Mesendoderm (in vitro differentiated cells): ENCODE measurements around the gene RHOV.
A peak's percentile ranks its signal among the peaks of the same experiment; 100 is the strongest.

Source experiments
- DNase-seq: peaks from one replicate; pipeline ENCODE4 v3.0.0; 2013
- H2AK5ac ChIP-seq: 2 replicates; pipeline ENCODE4 v1.6.1; 2013; ENCODE audit warnings: low read length, inconsistent platforms
- H2BK120ac ChIP-seq: 2 replicates; pipeline ENCODE4 v1.6.1; 2013; ENCODE audit warnings: low read depth, mild to moderate bottlenecking, low read length, moderate library complexity, mixed read lengths
- H2BK15ac ChIP-seq: replicated peaks from 2 replicates; pipeline ENCODE4 v1.6.1; 2013; ENCODE audit warnings: low read depth, mild to moderate bottlenecking, moderate library complexity
- H2BK5ac ChIP-seq: 2 replicates; pipeline ENCODE4 v1.6.1; 2013; ENCODE audit warnings: low read length, inconsistent platforms
- H3K18ac ChIP-seq: 2 replicates; pipeline ENCODE4 v1.6.1; 2013; ENCODE audit warnings: mild to moderate bottlenecking, low read length, mixed read lengths
- H3K23ac ChIP-seq: one replicate; pipeline ENCODE4 v1.6.1; 2013; ENCODE audit warnings: low read length
- H3K27ac ChIP-seq: 2 replicates; pipeline ENCODE4 v1.5.1; 2013; ENCODE audit warnings: low read depth, mild to moderate bottlenecking, inconsistent platforms, low read length, moderate library complexity
- H3K27me3 ChIP-seq: 2 replicates; pipeline ENCODE4 v1.6.1; 2013; ENCODE audit warnings: low read length, control low read depth, mild to moderate bottlenecking, inconsistent platforms; ENCODE audit not compliant: insufficient read depth, poor library complexity
- H3K36me3 ChIP-seq: 2 replicates; pipeline ENCODE4 v1.6.1; 2013; ENCODE audit warnings: low read length, inconsistent platforms; ENCODE audit not compliant: control insufficient read depth, insufficient read depth
- H3K4ac ChIP-seq: one replicate; pipeline ENCODE4 v1.6.1; 2013; ENCODE audit warnings: low read depth, mild to moderate bottlenecking, low read length, moderate library complexity
- H3K4me1 ChIP-seq: 2 replicates; pipeline ENCODE4 v1.6.1; 2013; ENCODE audit warnings: low read depth, low read length, inconsistent platforms; ENCODE audit not compliant: control insufficient read depth
- H3K4me2 ChIP-seq: 2 replicates; pipeline ENCODE4 v1.6.1; 2013; ENCODE audit warnings: low read length
- H3K4me3 ChIP-seq: 2 replicates; pipeline ENCODE4 v1.5.1; 2013; ENCODE audit warnings: mild to moderate bottlenecking, low read length
- H3K56ac ChIP-seq: one replicate; pipeline ENCODE4 v1.6.1; 2013; ENCODE audit warnings: low read length
- H3K79me1 ChIP-seq: 2 replicates; pipeline ENCODE4 v1.6.1; 2013; ENCODE audit warnings: low read length, inconsistent platforms
- H3K79me2 ChIP-seq: 2 replicates; pipeline ENCODE4 v1.6.1; 2013; ENCODE audit warnings: mild to moderate bottlenecking, low read length; ENCODE audit not compliant: control insufficient read depth, insufficient read depth
- H3K9ac ChIP-seq: 2 replicates; pipeline ENCODE4 v1.6.1; 2013; ENCODE audit warnings: low read length, inconsistent platforms
- H4K5ac ChIP-seq: one replicate; pipeline ENCODE4 v1.6.1; 2013; ENCODE audit warnings: low read length
- H4K8ac ChIP-seq: one replicate; pipeline ENCODE4 v1.6.1; 2013; ENCODE audit warnings: low read depth, mild to moderate bottlenecking, control low read depth, low read length, moderate library complexity
- WGBS: extraction: QIAGEN DNeasy Blood & Tissue Kit; methylation state at CpG from one replicate; pipeline ENCODE4 v1.1.7; 2013; ENCODE audit warnings: low lambda C conversion rate, missing lambda C conversion rate; ENCODE audit not compliant: insufficient coverage; ENCODE audit errors: extremely low coverage; 5-methylcytosine and 5-hydroxymethylcytosine counted together

RHOV gene

DNA sequence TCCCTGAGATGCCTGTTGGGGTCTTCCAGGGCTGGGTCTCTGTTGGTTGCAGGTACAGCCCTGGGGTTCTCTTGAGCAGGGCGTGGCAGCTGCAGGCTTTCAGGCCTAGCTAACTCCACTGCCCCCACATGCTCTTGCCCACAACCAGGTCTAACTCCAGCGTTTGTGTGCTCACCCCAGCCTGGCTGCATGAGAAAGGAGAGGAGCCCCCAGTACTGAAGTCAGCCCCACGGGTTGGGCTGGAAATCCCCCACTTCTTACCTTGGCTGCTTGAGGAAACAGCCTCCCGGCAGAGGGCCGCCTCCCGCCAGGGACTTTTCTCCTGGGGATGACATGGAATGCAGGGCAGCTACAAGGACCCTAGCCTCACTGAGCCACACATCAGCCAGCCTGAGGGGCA is 38.4 kb upstream of the RHOV start:
- H3K79me1 ChIP-seq, result no peaks in the 10 kb centered on the region
- no peak overlapping the region for H3K4ac ChIP-seq
- no peak overlapping the region for H3K9ac ChIP-seq
- no peaks in the 10 kb centered on the region for H3K36me3 ChIP-seq
- H3K4me1 ChIP-seq, result no peaks in the 10 kb centered on the region
- no peak for DNase-seq
- H3K27ac ChIP-seq, result no peak overlapping the region
- H3K18ac ChIP-seq, result no peak overlapping the region
- no peak overlapping the region for H3K23ac ChIP-seq
- H3K27me3 ChIP-seq, result no peaks in the 10 kb centered on the region
- H2AK5ac ChIP-seq, result no peak overlapping the region
- WGBS, result no CpG with 5 or more reads among the region's 6 CpGs
- H4K8ac ChIP-seq, result no peak overlapping the region
- H3K4me3 ChIP-seq, result no peak overlapping the region
- H3K79me2 ChIP-seq, result no peaks in the 10 kb centered on the region
- H4K5ac ChIP-seq, result no peak overlapping the region
- H3K56ac ChIP-seq, result no peak overlapping the region
- no peak overlapping the region for H2BK120ac ChIP-seq
- no peak overlapping the region for H2BK5ac ChIP-seq
- H3K4me2 ChIP-seq, result no peak overlapping the region
- no peak overlapping the region for H2BK15ac ChIP-seq

GRCh38 chr15:40911693-40912092 is 37.7 kb upstream of the RHOV start:
- no peak for DNase-seq
- Histone ChIP-seq H3K4me1 (peaks cover 3% of the 10 kb centered on the region), H3K27ac (no peak overlapping the region), H2BK120ac (no peak overlapping the region), H3K4me2 (no peak overlapping the region), H2BK15ac (no peak overlapping the region), H2AK5ac (no peak overlapping the region), H3K23ac (no peak overlapping the region), H3K79me2 (no peaks in the 10 kb centered on the region), H3K18ac (no peak overlapping the region), H3K56ac (no peak overlapping the region), H3K27me3 (no peaks in the 10 kb centered on the region), H3K36me3 (no peaks in the 10 kb centered on the region), H3K4me3 (no peak overlapping the region), H3K4ac (no peak overlapping the region), H2BK5ac (no peak overlapping the region), H3K9ac (no peak overlapping the region), H4K8ac (no peak overlapping the region), H4K5ac (no peak overlapping the region), H3K79me1 (no peaks in the 10 kb centered on the region)
- WGBS, result no CpG with 5 or more reads among the region's 2 CpGs

DNA sequence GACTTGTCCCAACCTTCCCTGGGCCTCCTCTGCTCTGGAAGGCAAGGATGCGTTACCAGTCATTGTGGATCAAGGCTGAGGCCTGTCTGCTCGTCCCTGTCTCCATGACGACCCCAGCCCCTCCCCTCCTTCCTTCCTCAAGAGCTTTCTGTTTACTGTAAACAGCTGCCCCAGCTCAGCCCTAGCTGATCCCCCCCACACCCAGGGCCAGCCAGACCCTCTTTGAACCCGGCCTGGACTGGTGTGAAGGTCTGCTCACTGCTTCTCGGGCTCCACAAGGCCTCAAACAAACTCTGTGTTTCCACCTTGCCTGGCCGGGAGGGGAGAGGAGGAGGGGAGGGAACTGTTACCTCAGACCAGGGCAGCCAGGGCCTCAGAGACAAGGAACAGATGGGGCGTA is 37.1 kb upstream of the RHOV start:
- no peak overlapping the region for H3K27ac ChIP-seq
- no peak overlapping the region for H3K4ac ChIP-seq
- peak; percentile 96 for DNase-seq
- no peak overlapping the region for H2BK5ac ChIP-seq
- H4K5ac ChIP-seq, result no peak overlapping the region
- no peaks in the 10 kb centered on the region for H3K79me2 ChIP-seq
- no peak overlapping the region for H4K8ac ChIP-seq
- no peak overlapping the region for H3K23ac ChIP-seq
- no peak overlapping the region for H2BK15ac ChIP-seq
- H3K56ac ChIP-seq, result peak overlapping the region; percentile 35
- no peak overlapping the region for H2BK120ac ChIP-seq
- H3K4me3 ChIP-seq, result no peak overlapping the region
- no peaks in the 10 kb centered on the region for H3K36me3 ChIP-seq
- no peak overlapping the region for H3K4me2 ChIP-seq
- H3K9ac ChIP-seq, result peak overlapping the region; percentile 4
- no peaks in the 10 kb centered on the region for H3K79me1 ChIP-seq
- H3K27me3 ChIP-seq, result no peaks in the 10 kb centered on the region
- peaks cover 3% of the 10 kb centered on the region for H3K4me1 ChIP-seq
- no peak overlapping the region for H2AK5ac ChIP-seq
- no peak overlapping the region for H3K18ac ChIP-seq
- WGBS, result no CpG with 5 or more reads among the region's 7 CpGs

DNA sequence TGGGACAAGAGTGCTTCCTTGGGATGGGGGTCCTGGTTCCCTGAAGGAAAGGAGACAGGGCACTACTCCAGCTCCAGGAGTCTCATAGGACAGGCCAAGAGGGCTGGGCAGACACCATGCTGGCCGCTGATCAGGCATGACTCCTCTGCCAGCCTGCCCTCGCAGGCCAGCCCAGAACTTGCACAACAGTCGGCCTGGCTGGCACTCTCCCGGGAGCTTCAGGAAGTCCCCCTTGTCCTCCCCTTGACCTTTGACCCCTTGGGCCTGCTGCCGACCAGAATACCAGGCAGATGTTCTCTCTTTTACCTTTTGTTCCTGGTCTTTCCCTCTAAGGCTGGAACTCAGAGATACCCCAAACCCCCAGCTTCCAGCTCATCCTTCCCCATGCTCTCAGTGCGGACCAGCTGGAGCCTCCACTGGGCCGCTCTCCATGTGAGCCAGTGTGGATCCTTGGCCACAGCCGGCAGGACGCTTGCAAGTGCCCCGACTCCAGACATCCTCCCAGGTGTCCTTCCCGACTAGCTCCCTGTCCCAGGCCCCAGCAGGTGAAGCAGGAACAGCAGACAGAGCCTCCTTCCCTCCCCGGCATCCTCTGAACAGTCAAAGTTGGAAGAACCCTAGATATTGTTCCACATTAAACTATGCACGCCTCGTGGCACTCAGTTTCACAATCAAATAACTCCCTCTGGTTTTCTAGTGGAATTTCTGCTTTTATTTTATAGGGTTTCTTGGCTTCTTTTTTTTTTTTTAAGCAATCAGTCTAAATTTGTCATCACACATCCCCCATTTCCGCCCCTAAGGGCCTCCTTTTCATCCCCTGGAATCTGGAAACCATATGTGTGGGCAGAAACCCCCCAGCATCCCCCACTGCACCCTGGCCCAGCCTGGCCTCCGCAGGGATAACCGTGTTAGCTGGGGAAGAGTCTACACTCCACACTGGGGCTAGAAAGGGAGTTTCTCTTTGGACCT is 35.9 kb upstream of the RHOV start:
- H2BK15ac ChIP-seq, result no peak overlapping the region
- H3K27ac ChIP-seq, result no peak overlapping the region
- H2BK5ac ChIP-seq, result no peak overlapping the region
- no peak overlapping the region for H3K23ac ChIP-seq
- H4K5ac ChIP-seq, result no peak overlapping the region
- no peaks in the 10 kb centered on the region for H3K79me2 ChIP-seq
- no peak overlapping the region for H3K4me3 ChIP-seq
- H2BK120ac ChIP-seq, result no peak overlapping the region
- no peak overlapping the region for H2AK5ac ChIP-seq
- no peak overlapping the region for H4K8ac ChIP-seq
- H3K4ac ChIP-seq, result no peak overlapping the region
- H3K56ac ChIP-seq, result no peak overlapping the region
- H3K79me1 ChIP-seq, result no peaks in the 10 kb centered on the region
- H3K4me1 ChIP-seq, result peaks cover 3% of the 10 kb centered on the region
- no peaks in the 10 kb centered on the region for H3K36me3 ChIP-seq
- H3K9ac ChIP-seq, result no peak overlapping the region
- no CpG with 5 or more reads among the region's 17 CpGs for WGBS
- no peak for DNase-seq
- H3K18ac ChIP-seq, result no peak overlapping the region
- H3K27me3 ChIP-seq, result no peaks in the 10 kb centered on the region
- no peak overlapping the region for H3K4me2 ChIP-seq

GRCh38 chr15:40908095-40908494 is 34.1 kb upstream of the RHOV start:
- H2BK15ac ChIP-seq, result no peak overlapping the region
- no peak for DNase-seq
- no peak overlapping the region for H2BK120ac ChIP-seq
- peaks cover 3% of the 10 kb centered on the region for H3K4me1 ChIP-seq
- no peak overlapping the region for H3K4ac ChIP-seq
- no peak overlapping the region for H3K18ac ChIP-seq
- no peak overlapping the region for H3K27ac ChIP-seq
- no peaks in the 10 kb centered on the region for H3K27me3 ChIP-seq
- no CpG with 5 or more reads among the region's 7 CpGs for WGBS
- H3K56ac ChIP-seq, result no peak overlapping the region
- H3K79me1 ChIP-seq, result no peaks in the 10 kb centered on the region
- H3K79me2 ChIP-seq, result no peaks in the 10 kb centered on the region
- no peak overlapping the region for H4K8ac ChIP-seq
- no peak overlapping the region for H2AK5ac ChIP-seq
- H3K4me2 ChIP-seq, result no peak overlapping the region
- no peak overlapping the region for H4K5ac ChIP-seq
- no peak overlapping the region for H2BK5ac ChIP-seq
- H3K9ac ChIP-seq, result no peak overlapping the region
- H3K4me3 ChIP-seq, result no peak overlapping the region
- H3K23ac ChIP-seq, result no peak overlapping the region
- no peaks in the 10 kb centered on the region for H3K36me3 ChIP-seq
